ENCODE data around the gene PDE7B. TPM values are rescaled to one million over a fixed set of nuclear protein-coding genes. Genes with fewer than 3 reads are reported as not detected.

PDE7B gene
- total RNA-seq, 6 experiments from 2014 or later, result 1.2 to 5.8 (median 4.5) TPM

DNA sequence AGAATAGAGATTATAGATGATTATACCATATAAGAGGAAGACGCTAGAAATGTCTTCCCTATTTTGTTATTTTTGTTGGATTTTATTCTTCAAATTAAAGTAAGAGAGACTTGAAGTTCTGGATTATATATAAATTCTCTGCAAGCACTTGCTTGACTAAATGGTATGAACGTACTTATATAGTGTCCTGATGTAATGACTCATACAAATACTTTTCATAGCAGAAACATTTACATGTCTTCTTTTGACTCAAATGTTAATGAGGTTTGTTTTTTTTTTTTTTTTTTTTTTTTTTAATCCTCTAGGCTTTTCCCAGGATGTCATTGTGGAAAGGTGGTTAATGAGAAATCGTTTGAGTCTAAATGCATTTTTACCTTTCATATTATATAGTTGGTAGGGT is 55.0 kb downstream of the PDE7B start:
- no peaks in the 10 kb centered on the region for H3K27me3 Mint-ChIP-seq (ENCODE audit: insufficient read depth)
- peak; percentile 32 for DNase-seq
- H3K27ac Mint-ChIP-seq, result no peak overlapping the region
- no peak overlapping the region; the same call in 1 of the 2 replicates for H3K4me3 Mint-ChIP-seq
- H3K36me3 Mint-ChIP-seq (ENCODE audit: low read depth), result no peaks in the 10 kb centered on the region
- TF ChIP-seq, protein P1, sequence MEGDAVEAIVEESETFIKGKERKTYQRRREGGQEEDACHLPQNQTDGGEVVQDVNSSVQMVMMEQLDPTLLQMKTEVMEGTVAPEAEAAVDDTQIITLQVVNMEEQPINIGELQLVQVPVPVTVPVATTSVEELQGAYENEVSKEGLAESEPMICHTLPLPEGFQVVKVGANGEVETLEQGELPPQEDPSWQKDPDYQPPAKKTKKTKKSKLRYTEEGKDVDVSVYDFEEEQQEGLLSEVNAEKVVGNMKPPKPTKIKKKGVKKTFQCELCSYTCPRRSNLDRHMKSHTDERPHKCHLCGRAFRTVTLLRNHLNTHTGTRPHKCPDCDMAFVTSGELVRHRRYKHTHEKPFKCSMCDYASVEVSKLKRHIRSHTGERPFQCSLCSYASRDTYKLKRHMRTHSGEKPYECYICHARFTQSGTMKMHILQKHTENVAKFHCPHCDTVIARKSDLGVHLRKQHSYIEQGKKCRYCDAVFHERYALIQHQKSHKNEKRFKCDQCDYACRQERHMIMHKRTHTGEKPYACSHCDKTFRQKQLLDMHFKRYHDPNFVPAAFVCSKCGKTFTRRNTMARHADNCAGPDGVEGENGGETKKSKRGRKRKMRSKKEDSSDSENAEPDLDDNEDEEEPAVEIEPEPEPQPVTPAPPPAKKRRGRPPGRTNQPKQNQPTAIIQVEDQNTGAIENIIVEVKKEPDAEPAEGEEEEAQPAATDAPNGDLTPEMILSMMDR (IDR thresholded peaks at IDR 0.05), result no peak
- H3K4me1 Mint-ChIP-seq (ENCODE audit: low read depth), result peaks cover 73% of the 10 kb centered on the region
- H3K9me3 Mint-ChIP-seq, result no peaks in the 10 kb centered on the region

- no peak for DNase-seq
- Mint-ChIP-seq H3K36me3 (ENCODE audit: low read depth) (no peaks in the 10 kb centered on the region), H3K27ac (peak overlapping the region; percentile 47), H3K9me3 (no peaks in the 10 kb centered on the region), H3K4me3 (no peak overlapping the region; the same call in 1 of the 2 replicates), H3K4me1 (ENCODE audit: low read depth) (peaks cover 68% of the 10 kb centered on the region), H3K27me3 (ENCODE audit: insufficient read depth) (no peaks in the 10 kb centered on the region)
- TF ChIP-seq, protein P1 (IDR thresholded peaks at IDR 0.05), result no peak
These were observed 55.5 kb downstream of the PDE7B start for GRCh38 chr6:135906972-135907465.

DNA sequence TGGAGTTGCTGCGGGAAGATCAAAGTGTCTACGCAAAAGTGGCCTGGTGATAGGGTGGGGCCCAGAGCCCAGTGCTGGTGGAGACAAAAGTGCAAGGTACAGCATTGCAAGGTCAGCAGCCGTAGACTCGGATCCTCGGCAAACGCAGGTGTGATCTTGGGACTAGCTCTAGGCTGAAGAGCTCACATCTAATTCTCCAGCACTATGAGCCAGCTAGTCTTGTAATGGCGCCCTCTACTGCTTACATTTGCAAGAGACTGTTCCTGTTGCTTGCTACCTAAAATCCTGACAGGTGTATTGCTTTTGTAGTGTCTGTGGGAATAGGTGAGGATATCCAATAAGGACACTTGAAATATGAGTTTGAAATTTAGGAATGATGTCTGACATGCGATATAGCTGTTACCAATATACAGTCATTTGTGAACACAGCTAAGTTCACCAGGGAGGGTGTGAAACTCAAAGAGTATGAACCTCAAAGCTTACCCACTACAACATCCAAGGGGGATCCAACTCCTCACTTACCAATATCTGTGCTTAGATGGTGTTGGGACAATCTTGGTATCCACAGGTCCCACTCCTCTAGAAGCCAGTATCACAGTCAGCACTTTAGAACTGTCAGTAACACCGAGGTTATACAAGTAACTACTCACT is 58.4 kb downstream of the PDE7B start:
- Mint-ChIP-seq H3K27ac (no peak overlapping the region), H3K36me3 (ENCODE audit: low read depth) (no peaks in the 10 kb centered on the region), H3K9me3 (no peaks in the 10 kb centered on the region), H3K4me3 (no peak overlapping the region), H3K27me3 (ENCODE audit: insufficient read depth) (no peaks in the 10 kb centered on the region), H3K4me1 (ENCODE audit: low read depth) (peaks cover 46% of the 10 kb centered on the region)
- TF ChIP-seq, protein P1 (IDR thresholded peaks at IDR 0.05), result peak; percentile 76
- DNase-seq, result peak; percentile 43

DNA sequence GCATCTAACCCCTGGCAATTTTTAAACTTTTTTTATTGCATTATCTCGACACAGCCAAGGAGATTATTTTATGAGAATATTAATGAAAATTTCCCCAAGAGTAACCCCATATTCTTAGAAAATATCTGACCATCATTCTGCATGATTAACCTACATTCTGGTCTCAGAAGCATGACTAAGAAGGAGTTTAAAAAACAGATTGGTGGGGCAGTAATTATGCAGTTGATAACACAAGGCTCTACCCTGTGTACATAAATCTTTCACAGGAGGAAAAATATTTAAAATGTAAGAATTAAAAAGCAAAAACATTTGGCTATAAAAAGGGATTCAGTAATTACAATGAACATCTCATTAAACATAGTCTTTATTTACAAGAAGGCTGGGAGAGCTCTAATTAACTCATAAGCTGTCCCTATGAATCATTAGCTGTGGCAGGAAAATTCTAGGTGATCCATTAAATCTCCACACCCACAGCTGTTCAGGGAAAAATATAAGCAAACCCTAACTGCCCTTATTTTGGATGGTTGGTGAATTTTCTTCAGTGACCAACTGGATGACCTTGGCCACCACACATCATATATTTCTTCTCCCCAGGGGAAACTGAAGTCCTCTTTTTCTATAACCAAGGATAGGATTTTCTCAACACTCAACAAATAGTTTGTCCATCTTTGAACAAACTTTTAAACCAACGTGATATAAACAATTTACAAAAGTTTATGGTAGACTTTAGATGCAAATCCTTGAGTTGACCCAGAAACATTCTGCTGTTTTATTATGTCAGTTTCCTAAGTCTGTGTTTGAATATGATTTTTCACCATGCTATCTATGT is 59.5 kb downstream of the PDE7B start:
- H3K4me3 Mint-ChIP-seq, result no peak overlapping the region
- no peaks in the 10 kb centered on the region for H3K36me3 Mint-ChIP-seq (ENCODE audit: low read depth)
- H3K27ac Mint-ChIP-seq, result no peak overlapping the region; the same call in 1 of the 2 replicates
- no peaks in the 10 kb centered on the region for H3K27me3 Mint-ChIP-seq (ENCODE audit: insufficient read depth)
- no peaks in the 10 kb centered on the region for H3K9me3 Mint-ChIP-seq
- no peak for DNase-seq
- peaks cover 35% of the 10 kb centered on the region for H3K4me1 Mint-ChIP-seq (ENCODE audit: low read depth)
- TF ChIP-seq, protein P1 (IDR thresholded peaks at IDR 0.05), result no peak

DNA sequence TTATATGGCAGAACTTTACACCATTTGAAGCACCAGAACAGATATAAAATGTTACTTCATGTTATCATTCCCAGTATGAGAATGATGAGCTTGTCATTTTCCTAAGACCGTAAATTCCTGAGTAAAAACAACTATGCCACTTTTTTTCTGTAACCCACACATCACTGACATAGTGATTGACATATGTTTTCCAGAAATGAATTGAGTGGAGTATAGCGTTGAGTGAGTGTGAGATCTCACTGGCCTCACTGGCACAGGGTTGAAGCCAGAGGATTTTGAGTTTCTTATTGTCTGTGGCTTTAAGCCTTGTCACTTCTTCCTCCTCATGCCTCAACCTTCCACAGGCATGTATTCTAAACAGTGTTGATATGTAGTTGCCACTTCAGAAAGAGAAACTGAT is 62.3 kb downstream of the PDE7B start:
- Mint-ChIP-seq H3K9me3 (no peaks in the 10 kb centered on the region), H3K4me3 (no peak overlapping the region), H3K27me3 (ENCODE audit: insufficient read depth) (no peaks in the 10 kb centered on the region), H3K27ac (no peak overlapping the region), H3K36me3 (ENCODE audit: low read depth) (peaks cover 6% of the 10 kb centered on the region; the same call in 1 of the 2 replicates), H3K4me1 (ENCODE audit: low read depth) (peaks cover 19% of the 10 kb centered on the region)
- no peak for DNase-seq
- TF ChIP-seq, protein P1 (IDR thresholded peaks at IDR 0.05), result no peak

All from HFFc6 (cell line).